HL-60 (cell line): ENCODE data around the gene NFIB.

Source experiments
- DNase-seq, 2 experiments: peaks; one replicate each; pipeline ENCODE4 v3.0.0-alpha.2; 2010 to 2020; ENCODE audit warnings: low read depth in 1 of 2, low spot score in 1 of 2
- H3K27ac ChIP-seq: fragments of 250-450 bp; sonication (Bioruptor Pico); replicated peaks from 2 replicates; pipeline ENCODE4 v1.5.1; 2020; ENCODE audit warnings: mild to moderate bottlenecking, moderate library complexity
- H3K27me3 ChIP-seq: fragments of 250-450 bp; sonication (Bioruptor Pico); 2 replicates; pipeline ENCODE4 v1.5.1; 2021; ENCODE audit warnings: mild to moderate bottlenecking, moderate library complexity; ENCODE audit not compliant: insufficient read depth, poor library complexity, severe bottlenecking
- H3K4me3 ChIP-seq: replicated peaks from 2 replicates; pipeline ENCODE4 v1.5.1; 2011; ENCODE audit warnings: mild to moderate bottlenecking, control low read depth, low read length; ENCODE audit not compliant: insufficient read depth
- CTCF ChIP-seq: IDR thresholded peaks from one replicate; pipeline ENCODE4 v1.5.1; 2011; ENCODE audit warnings: low read length, control low read depth, inconsistent platforms; ENCODE audit not compliant: insufficient read depth
- GABPA ChIP-seq: IDR thresholded peaks from 2 replicates; pipeline ENCODE4 v1.6.1; 2012; ENCODE audit warnings: low read depth
- POLR2AphosphoS5 ChIP-seq: IDR thresholded peaks from 2 replicates; pipeline ENCODE4 v1.6.1; 2012; ENCODE audit warnings: low read depth
- REST ChIP-seq: IDR thresholded peaks from 2 replicates; pipeline ENCODE4 v1.6.1; 2012; ENCODE audit warnings: low read depth; ENCODE audit not compliant: insufficient replicate concordance
- SPI1 ChIP-seq: IDR thresholded peaks from 2 replicates; pipeline ENCODE4 v1.6.1; 2012; ENCODE audit warnings: low read depth, mild to moderate bottlenecking, borderline replicate concordance

The NFIB gene

GRCh38 chr9:14066032-14066431, 247.9 kb downstream of the NFIB start:
- Histone ChIP-seq H3K4me3 (no peak overlapping the region), H3K27ac (no peak overlapping the region), H3K27me3 (no peaks in the 10 kb centered on the region)
- no peak for DNase-seq
- TF ChIP-seq CTCF = no peak
- no peak for TF ChIP-seq GABPA
- no peak for TF ChIP-seq REST
- no peak for TF ChIP-seq POLR2AphosphoS5
- no peak for TF ChIP-seq SPI1

GRCh38 chr9:14064940-14065339, 249.0 kb downstream of the NFIB start:
- no peak for DNase-seq
- TF ChIP-seq CTCF (no peak), POLR2AphosphoS5 (no peak), SPI1 (no peak), REST (no peak), GABPA (no peak)
- no peak overlapping the region for H3K4me3 ChIP-seq
- no peaks in the 10 kb centered on the region for H3K27me3 ChIP-seq
- H3K27ac ChIP-seq = no peak overlapping the region

GRCh38 chr9:14063756-14064155, 250.2 kb downstream of the NFIB start:
- no peak for TF ChIP-seq POLR2AphosphoS5
- no peak for TF ChIP-seq CTCF
- no peak for TF ChIP-seq SPI1
- TF ChIP-seq GABPA = no peak
- TF ChIP-seq REST = no peak
- Histone ChIP-seq H3K4me3 (no peak overlapping the region), H3K27ac (no peak overlapping the region), H3K27me3 (no peaks in the 10 kb centered on the region)
- no peak for DNase-seq
